HUDEP-2 (cell line): Measurements from ENCODE around the gene ARVCF.

ENCODE experiments used
- DNase-seq, 76 experiments: peaks; one replicate each; lab custom pipeline; 2025; ENCODE audit not compliant: unreplicated experiment in 76 of 76; lab: John Stamatoyannopoulos, UW

ARVCF gene

DNA sequence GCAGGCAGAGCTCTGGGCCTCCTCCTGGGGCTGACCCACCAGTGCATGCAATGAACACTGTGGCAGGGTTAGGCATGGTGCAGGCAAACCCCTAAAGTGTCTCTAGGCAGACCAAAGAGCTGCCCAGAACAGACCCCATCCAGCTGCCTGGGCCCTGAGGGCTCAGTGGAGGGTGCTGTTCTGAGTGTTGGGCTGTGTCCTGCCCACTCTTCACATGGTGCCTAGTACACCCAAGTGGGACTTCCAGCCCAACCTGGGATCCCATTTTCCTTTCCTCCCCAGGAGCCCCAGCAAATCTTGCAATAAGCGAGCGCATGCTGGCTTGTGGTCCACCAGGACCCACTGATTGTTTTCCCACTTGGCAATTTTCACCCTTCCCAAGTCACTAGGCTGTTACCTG lies 26.4 kb downstream of the ARVCF start:
- no peak for DNase-seq

DNA sequence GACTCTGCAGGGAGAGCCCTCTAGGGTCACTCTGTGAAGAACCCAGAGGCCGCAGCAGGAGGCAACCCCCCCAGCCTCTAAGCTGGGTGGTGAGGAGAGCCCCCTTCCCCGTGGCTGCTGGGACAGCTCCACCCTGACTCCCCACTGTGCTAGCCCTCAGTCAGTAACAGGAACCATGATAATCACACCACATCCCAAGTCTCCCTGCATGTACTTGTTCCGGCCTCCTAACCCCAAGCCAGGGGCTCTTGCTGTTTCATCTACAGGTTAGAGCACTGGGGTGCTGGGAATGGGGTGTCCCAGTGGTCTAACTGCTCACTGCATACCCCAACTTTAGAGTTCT lies 26.9 kb downstream of the ARVCF start:
- no peak for DNase-seq

- no peak for DNase-seq
Measured at GRCh38 chr22:19988965-19989724, 27.5 kb downstream of the ARVCF start.

GRCh38 chr22:19988331-19988808 lies 28.3 kb downstream of the ARVCF start:
- DNase-seq = no peak

- no peak for DNase-seq
Measured at GRCh38 chr22:19987394-19988306, 29.0 kb downstream of the ARVCF start.

DNA sequence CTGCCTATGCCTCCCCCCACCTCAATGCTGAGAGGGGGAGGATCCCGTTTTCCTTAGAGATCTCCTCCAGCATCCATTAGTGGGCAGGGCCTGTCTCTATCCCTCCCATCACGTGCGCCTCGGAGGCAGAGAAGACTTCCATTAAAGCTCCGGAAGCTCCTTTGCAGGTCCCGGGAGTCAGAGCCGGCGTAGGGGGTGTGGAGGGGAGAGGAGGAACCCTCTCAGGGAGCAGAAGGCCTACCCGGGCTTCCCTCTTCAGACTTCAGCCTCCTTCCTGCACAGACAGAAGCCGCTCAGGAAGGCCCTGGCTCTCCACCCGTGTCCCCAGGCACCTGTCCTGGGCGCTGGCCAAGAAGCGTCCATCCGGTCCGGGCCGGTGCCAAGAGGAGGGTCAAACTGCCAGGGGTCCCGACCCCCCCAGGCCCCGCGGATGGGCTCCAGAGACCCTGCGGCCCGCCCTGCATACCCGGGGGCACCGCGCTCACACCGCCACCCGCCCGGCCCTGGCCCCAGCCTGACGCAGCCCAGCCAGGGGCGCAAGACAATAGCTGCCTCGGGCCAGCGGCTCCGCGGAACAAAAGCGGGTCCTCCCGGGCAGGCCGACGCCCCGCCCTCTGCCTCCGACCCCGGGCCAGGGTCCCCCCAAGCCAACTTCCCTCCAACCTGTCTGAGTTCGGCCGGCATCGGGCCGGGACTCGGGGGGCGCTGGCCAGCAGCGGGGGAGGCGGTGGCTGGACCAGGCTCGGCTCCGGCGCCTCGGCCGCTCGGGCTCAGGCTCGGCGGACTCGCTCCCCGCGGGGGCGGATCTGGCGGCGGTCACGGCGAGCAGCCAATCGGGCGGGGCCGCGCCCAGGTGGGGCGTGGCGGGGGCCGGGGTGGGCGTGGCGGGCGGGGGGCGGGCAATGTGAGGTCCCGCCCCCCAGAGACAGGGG lies 29.9 kb downstream of the ARVCF start:
- peak in 53 of 76 experiments; percentile 11 to 72 (median 48) for DNase-seq

GRCh38 chr22:19986011-19986409 lies 30.6 kb downstream of the ARVCF start:
- no peak for DNase-seq

DNA sequence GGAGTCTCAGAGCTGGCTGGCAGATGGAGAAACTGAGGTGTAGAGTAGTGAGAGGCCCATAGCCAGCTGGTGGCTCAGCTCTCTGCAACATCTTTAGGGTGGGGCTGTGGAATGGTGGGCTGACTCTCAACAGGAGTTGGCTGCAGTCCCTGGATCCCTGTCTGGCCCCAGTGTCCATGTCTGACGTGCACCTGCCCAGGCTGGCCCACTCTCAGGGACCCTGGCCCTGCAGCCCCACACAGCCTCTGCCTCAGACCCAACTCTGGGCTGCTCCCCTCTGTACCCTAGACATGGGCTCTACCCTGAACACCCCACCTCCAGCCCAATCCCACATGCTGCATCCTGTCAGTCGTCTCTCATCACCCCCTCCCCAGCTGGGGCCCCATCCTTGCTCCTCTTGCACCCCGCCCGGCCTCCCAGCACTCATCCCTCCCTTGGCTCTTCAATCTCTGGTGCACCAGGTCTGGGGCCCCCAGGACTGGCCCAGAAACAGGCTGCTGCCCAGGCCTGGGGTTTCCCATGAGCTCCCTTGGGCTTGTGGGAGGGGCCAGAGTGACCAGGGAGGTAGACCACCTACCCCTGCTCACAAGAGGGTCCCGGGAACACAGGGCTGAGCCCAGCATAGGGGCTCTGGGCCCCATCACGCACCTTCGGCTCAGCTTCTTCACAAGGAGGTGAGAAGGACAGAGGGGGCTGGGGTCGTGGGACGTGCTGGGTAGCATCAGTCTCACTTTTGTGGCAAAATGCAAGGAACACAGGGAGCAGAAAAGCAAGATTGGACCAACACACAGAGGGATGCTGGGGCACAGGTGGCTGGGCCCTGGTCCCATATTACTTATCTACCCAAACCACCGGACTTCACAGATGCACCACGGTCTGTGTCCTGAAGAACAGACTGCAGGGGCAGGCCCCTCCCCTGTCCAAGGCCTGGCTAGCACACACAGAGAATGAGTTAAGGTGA lies 31.5 kb downstream of the ARVCF start:
- no peak for DNase-seq

- no peak for DNase-seq
Measured at GRCh38 chr22:19984201-19984753, 32.3 kb downstream of the ARVCF start.

DNA sequence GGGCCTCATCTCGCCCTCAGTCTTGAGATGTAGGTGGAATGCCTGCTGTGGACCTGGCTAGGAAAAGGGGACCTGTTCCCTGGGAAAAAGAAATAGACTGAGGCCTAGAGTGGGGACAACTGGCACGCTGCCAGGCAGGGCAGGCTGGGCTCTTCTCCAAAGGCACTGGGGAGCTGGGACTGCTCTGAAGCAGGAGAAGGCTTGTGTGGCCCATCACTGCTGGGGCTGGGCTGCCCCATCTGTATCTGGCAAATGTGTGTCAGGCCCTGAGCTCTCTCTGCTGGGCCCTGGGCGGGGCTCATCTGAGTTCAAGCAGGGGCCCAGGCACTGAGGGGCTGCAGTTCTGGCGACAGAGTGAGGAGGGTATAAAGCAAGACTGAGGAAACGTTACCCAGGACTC lies 32.9 kb downstream of the ARVCF start:
- peak in 3 of 76 experiments; percentile 7 to 17 (median 15) for DNase-seq

DNA sequence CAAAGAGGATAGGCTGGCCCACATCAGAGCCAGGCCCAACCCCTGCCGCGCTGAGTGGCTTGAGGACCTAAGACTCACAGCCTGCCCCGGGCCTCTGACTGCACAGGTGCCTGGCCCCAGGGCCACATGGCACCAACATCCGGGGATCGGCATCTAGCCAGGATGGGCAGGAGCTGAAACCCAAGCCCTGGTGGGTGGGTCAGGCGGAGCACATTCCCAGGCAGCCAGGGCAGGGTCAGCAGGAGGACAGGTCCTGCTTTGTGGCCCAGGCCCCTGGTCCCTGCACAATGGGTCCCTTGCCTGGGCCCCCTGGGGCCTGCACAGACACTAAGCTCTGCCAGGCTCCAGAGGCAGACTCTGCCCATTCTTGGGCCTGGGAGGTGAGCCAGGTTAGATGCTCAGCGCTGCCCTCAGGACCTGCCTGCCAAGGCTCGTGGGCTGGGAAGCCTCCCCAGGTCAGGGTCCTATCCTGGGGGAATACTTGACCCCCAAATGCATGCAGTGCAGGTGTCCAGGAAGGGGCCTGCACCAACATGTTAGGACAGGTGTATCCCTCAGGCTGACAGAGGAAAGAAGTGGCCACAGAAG lies 33.5 kb downstream of the ARVCF start:
- no peak for DNase-seq

DNA sequence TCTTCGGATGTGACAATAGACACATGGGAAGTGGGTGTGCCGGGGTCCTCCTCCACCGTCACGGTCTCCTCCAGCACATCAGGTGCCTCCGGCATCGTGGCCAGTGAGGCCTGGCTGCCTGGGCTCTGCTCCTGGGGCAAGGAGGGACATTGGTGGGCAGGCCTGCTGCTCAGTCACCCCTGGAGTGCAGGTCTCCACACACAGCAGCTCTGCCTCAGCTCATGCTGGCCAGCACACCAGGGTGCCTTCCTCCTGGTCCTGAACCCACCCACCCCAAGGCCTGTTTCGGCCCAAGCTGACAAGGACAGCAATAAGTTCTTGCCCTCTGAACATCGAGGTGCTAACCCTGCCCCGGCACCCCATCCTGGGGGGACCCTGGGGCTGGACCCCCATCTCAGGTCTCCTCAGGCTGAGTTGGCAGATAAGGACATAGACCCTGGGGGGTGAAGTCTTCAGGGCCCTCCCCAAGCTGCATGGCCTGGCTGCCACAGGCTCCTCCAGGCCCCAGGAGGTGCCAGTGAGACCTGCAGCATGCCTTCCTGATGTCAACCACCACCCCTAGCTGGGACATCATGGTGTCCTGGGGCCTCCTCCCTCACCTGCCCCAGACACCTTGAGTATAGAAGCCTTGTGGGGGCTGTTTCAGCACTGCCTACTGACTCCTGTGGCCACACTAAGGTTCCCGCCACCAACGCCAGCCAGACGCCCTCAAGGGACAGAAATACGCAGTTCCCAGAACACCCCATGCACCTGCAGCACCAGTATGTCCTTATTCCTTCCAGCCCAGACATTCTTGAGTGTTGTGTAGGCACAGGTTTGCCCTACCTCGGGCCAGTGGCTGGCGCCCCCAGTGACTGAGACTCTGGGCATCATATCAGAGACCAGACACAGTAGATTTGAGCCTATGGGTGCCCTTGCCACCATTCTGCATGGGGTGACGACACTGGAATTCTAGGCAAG lies 34.4 kb downstream of the ARVCF start:
- DNase-seq = no peak

DNA sequence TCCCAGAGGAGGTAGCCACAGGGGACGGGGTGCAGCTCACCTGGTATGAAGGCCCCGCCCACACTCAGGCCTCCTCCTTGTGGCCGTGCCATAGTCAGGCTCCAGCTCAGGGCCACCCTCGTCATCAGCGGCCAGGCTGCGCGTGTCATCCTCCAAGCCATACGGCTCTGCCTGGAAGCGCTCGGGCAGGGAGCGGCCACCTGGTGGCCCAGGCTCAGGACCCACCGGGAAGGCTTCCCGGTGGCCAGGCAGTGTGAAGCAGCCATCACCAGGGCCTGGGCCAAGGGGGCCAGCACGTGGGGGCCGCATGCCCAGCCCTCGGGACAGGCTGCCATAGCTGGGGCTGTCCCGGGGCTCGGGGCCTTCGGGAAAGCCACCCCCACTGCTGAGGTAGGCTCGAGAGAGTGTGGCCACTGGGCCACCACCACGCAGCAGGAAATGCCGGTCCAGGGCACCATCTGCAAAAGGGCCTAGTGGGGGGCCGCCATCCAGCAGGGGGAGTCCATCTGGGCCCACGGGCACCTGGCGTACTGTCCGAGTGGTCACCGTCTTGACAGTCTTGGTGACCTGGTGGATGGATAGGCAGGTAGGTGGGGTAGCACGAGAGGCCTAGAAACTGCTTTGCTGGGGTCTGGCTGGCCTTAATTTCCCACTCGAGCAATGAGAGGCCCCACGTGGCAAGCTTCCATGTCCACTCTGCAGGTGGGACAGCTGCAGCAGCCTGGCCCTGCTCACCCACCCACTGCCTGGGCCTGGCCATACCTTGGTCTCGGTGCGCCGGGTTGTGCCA lies 35.3 kb downstream of the ARVCF start:
- no peak for DNase-seq

DNA sequence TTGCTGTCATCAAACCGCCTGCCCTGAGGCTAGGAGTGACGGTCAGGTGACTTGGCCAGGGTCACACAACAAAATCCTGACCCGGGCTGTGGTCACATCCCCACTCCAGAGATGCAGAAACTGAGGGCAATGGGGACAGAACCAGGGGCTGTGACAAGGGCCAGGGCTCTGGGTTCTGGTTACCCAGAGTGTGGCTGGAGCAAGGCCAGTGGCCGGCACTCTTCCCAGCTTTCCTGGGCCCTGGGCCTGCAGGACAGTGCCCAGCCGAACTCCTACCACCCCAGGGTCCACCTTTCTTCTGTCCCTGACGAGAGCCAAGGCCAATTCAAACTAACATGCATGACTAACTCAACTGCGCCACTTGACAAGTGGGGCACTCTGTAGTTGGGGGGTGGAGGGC lies 35.9 kb downstream of the ARVCF start:
- DNase-seq = no peak

DNA sequence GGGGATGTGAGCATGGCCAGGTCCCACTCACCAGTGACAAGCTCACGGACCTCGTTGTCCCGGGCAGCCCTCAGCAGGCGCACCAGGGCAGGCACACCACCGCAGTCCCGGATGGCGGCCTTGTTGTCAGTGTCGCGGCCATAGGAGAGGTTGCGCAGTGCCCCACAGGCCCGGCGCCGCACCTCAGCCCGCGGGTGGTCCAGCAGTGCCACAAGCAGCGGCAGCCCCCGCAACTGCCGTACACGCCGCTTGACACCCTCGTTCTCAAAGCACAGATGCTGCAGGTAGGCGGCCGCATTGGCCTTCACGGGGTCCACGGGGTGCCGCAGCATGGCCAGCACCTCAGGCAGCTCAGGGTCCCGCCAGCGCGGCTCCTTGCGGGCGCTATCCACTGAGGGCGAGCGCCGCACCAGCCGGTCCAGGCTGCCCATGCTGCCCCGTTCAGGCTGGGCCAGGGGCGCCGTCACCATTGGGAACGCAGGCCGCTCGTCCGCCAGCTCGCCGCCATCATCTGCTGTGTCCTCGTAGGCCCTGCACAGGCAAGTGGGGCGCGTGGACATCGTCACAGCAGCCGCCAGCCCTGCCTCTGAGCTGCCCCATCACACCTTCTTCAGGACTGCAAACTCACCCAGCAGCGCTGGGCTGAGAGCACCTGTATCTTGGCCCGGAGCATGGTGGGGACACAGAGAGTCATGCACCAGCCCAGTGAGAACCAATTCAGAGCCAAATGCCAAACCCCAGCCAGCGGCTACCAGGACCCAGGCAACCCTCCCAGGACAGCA lies 36.7 kb downstream of the ARVCF start:
- no peak for DNase-seq

GRCh38 chr22:19978748-19979147 lies 37.9 kb downstream of the ARVCF start:
- DNase-seq = no peak
